SK-N-SH (cell line): Measurements from ENCODE around the gene PRR35. TPM values are rescaled to one million over a fixed set of nuclear protein-coding genes. Genes with fewer than 3 reads are reported as not detected.

Experiments used
- CTCF ChIA-PET: fragments of 300-600, 350-600 bp; formaldehyde crosslinking; extraction: SDS; loops from one replicate; lab custom pipeline; 2021; lab: Yijun Ruan, JAX
- POLR2A ChIA-PET: fragments of 350-600 bp; sonication (Branson Sonifier 250); formaldehyde crosslinking; extraction: SDS; loops from one replicate; lab custom pipeline; 2020; ENCODE audit warnings: antibody characterized with exemption, inconsistent platforms; lab: Yijun Ruan, JAX
- DNase-seq: peaks from one replicate; pipeline ENCODE4 v3.0.0; 2012
- H2AFZ ChIP-seq: fragments of 200-600 bp; sonication (generic); 2 replicates; pipeline ENCODE4 v1.8.1; 2016; ENCODE audit warnings: antibody characterized with exemption, mild to moderate bottlenecking, low read depth
- H3F3A ChIP-seq: fragments of 200-600 bp; sonication (generic); replicated peaks from 2 replicates; pipeline ENCODE3; 2016; ENCODE audit warnings: antibody characterized with exemption, mild to moderate bottlenecking; ENCODE audit not compliant: insufficient read depth
- H3K27ac ChIP-seq, 2 experiments: fragments of 200-500 bp in 1 of 2; fragments of 200-600 bp in 1 of 2; sonication (Bioruptor generic) in 1 of 2; sonication (generic), shearing (Covaris generic) in 1 of 2; 2 replicates each; pipeline versions ENCODE4 v1.5.1 to v1.6.1; 2014 to 2016; ENCODE audit warnings: low read depth in 2 of 2, inconsistent platforms in 1 of 2, low read length in 1 of 2, mild to moderate bottlenecking in 1 of 2, mixed read lengths in 1 of 2
- H3K27me3 ChIP-seq: fragments of 200-600 bp; sonication (generic), shearing (Covaris generic); 2 replicates; pipeline ENCODE4 v1.6.1; 2016; ENCODE audit warnings: mixed run types; ENCODE audit not compliant: insufficient read depth
- H3K36me3 ChIP-seq, 2 experiments: fragments of 200-500 bp in 1 of 2; fragments of 200-600 bp in 1 of 2; sonication (Bioruptor generic) in 1 of 2; sonication (generic) in 1 of 2; replicated peaks in 1 of 2; 2 replicates each; pipeline versions ENCODE3 to v1.5.1; 2014 to 2016; ENCODE audit warnings: low read length in 1 of 2, mild to moderate bottlenecking in 1 of 2; ENCODE audit not compliant: insufficient read depth in 2 of 2, control insufficient read depth in 1 of 2
- H3K4me1 ChIP-seq, 2 experiments: fragments of 200-500 bp in 1 of 2; fragments of 200-600 bp in 1 of 2; sonication (Bioruptor generic) in 1 of 2; sonication (generic), shearing (Covaris generic) in 1 of 2; 2 replicates each; pipeline versions ENCODE4 v1.5.1 to v1.6.1; 2014 to 2016; ENCODE audit warnings: low read depth in 1 of 2, low read length in 1 of 2, mixed run types in 1 of 2; ENCODE audit not compliant: insufficient read depth in 2 of 2, control insufficient read depth in 1 of 2
- H3K4me2 ChIP-seq: fragments of 200-600 bp; sonication (generic), shearing (Covaris generic); 2 replicates; pipeline ENCODE4 v1.6.1; 2017; ENCODE audit warnings: mixed run types
- H3K4me3 ChIP-seq, 2 experiments: fragments of 200-500 bp in 1 of 2; fragments of 200-600 bp in 1 of 2; sonication (Bioruptor generic) in 1 of 2; sonication (generic), shearing (Covaris generic) in 1 of 2; 2 replicates each; pipeline versions ENCODE4 v1.5.1 to v1.8.1; 2014 to 2016; ENCODE audit warnings: low read depth in 2 of 2, inconsistent platforms in 1 of 2, low read length in 1 of 2, mild to moderate bottlenecking in 1 of 2, mixed read lengths in 1 of 2, moderate library complexity in 1 of 2
- H3K79me2 ChIP-seq: fragments of 200-600 bp; sonication (generic); 2 replicates; pipeline ENCODE4 v1.8.1; 2017; ENCODE audit warnings: mild to moderate bottlenecking; ENCODE audit not compliant: insufficient read depth
- H3K9ac ChIP-seq: fragments of 200-600 bp; sonication (generic); 2 replicates; pipeline ENCODE4 v1.6.1; 2017; ENCODE audit warnings: mixed run types
- H3K9me2 ChIP-seq: fragments of 200-600 bp; sonication (generic); 2 replicates; pipeline ENCODE4 v1.6.1; 2017; ENCODE audit warnings: mixed run types
- H3K9me3 ChIP-seq: fragments of 200-600 bp; sonication (generic); 2 replicates; pipeline ENCODE4 v1.6.1; 2017; ENCODE audit warnings: mixed run types, mild to moderate bottlenecking, moderate library complexity
- H4K20me1 ChIP-seq: fragments of 200-600 bp; sonication (generic); 2 replicates; pipeline ENCODE4 v1.6.1; 2017; ENCODE audit warnings: mild to moderate bottlenecking, mixed run types; ENCODE audit not compliant: insufficient read depth
- CHD2 ChIP-seq: fragments of 150-350 bp; IDR thresholded peaks from 2 replicates; pipeline ENCODE4 v1.6.1; 2018; ENCODE audit warnings: low read length; ENCODE audit not compliant: partially characterized antibody
- CTCF ChIP-seq: fragments of 200-600 bp; sonication (generic); IDR thresholded peaks from 2 replicates; pipeline ENCODE4 v1.6.1; 2017; ENCODE audit warnings: antibody characterized with exemption, mild to moderate bottlenecking, moderate library complexity
- EP300 ChIP-seq, 2 experiments: IDR thresholded peaks; 2 replicates each; pipeline versions ENCODE4 v1.4.0 to v1.6.1; 2012; ENCODE audit warnings: borderline replicate concordance in 1 of 2, low read depth in 1 of 2, low read length in 1 of 2
- FOSL2 ChIP-seq: IDR thresholded peaks from 2 replicates; pipeline ENCODE4 v1.4.0; 2012; ENCODE audit warnings: low read depth, mild to moderate bottlenecking, moderate library complexity, borderline replicate concordance
- FOXJ3 ChIP-seq: sonication (generic); formaldehyde crosslinking; IDR thresholded peaks from 2 replicates; pipeline ENCODE4 v1.5.1; 2020; ENCODE audit warnings: mild to moderate bottlenecking, missing genetic modification reagents
- GATA2 ChIP-seq: sonication (generic); formaldehyde crosslinking; IDR thresholded peaks from 2 replicates; pipeline ENCODE4 v1.5.0; 2020; ENCODE audit warnings: mild to moderate bottlenecking, missing genetic modification reagents
- IRF3 ChIP-seq: fragments of 150-350 bp; IDR thresholded peaks from 2 replicates; pipeline ENCODE4 v1.6.1; 2016; ENCODE audit warnings: mild to moderate bottlenecking, low read depth, low read length
- JUND ChIP-seq: IDR thresholded peaks from 2 replicates; pipeline ENCODE4 v1.4.0; 2012
- MAX ChIP-seq: IDR thresholded peaks from 2 replicates; pipeline ENCODE4 v1.4.0; 2012; ENCODE audit warnings: low read depth
- MEF2A ChIP-seq: IDR thresholded peaks from 2 replicates; pipeline ENCODE4 v1.4.0; 2012; ENCODE audit warnings: low read depth, borderline replicate concordance
- MXI1 ChIP-seq: IDR thresholded peaks from 2 replicates; pipeline ENCODE4 v1.6.1; 2012; ENCODE audit warnings: mild to moderate bottlenecking, low read depth, low read length, improper control_type of control experiment
- NFIC ChIP-seq: IDR thresholded peaks from 2 replicates; pipeline ENCODE4 v1.4.0; 2012; ENCODE audit warnings: borderline replicate concordance
- NRF1 ChIP-seq: IDR thresholded peaks from 2 replicates; pipeline ENCODE4 v1.6.1; 2012; ENCODE audit warnings: low read depth, mild to moderate bottlenecking, low read length
- POLR2AphosphoS5 ChIP-seq: IDR thresholded peaks from 2 replicates; pipeline ENCODE4 v1.6.1; 2012; ENCODE audit warnings: low read depth, low read length
- RAD21 ChIP-seq: IDR thresholded peaks from 2 replicates; pipeline ENCODE4 v1.6.1; 2012; ENCODE audit warnings: mild to moderate bottlenecking, low read length
- RCOR1 ChIP-seq: fragments of 150-350 bp; IDR thresholded peaks from 2 replicates; pipeline ENCODE4 v1.6.1; 2017; ENCODE audit warnings: antibody characterized with exemption, low read length
- REST ChIP-seq: IDR thresholded peaks from 2 replicates; pipeline ENCODE4 v1.6.1; 2012; ENCODE audit warnings: mild to moderate bottlenecking, low read depth, low read length, moderate library complexity
- RXRA ChIP-seq: IDR thresholded peaks from 2 replicates; pipeline ENCODE4 v1.4.0; 2012; ENCODE audit warnings: low read depth, mild to moderate bottlenecking, borderline replicate concordance
- SIN3A ChIP-seq: IDR thresholded peaks from 2 replicates; pipeline ENCODE4 v1.6.1; 2012; ENCODE audit warnings: low read depth, mild to moderate bottlenecking, low read length, moderate library complexity, borderline replicate concordance
- SMC3 ChIP-seq: IDR thresholded peaks from 2 replicates; pipeline ENCODE4 v1.6.1; 2012; ENCODE audit warnings: low read depth, low read length, improper control_type of control experiment
- TEAD4 ChIP-seq: IDR thresholded peaks from 2 replicates; pipeline ENCODE4 v1.4.0; 2012; ENCODE audit warnings: mild to moderate bottlenecking, borderline replicate concordance; ENCODE audit not compliant: insufficient read depth
- ZBTB33 ChIP-seq: IDR thresholded peaks from 2 replicates; pipeline ENCODE4 v1.4.0; 2012; ENCODE audit warnings: low read depth, borderline replicate concordance
- WGBS: methylation state at CpG from one replicate; pipeline ENCODE4 v1.1.6; 2017; ENCODE audit warnings: low lambda C conversion rate; 5-methylcytosine and 5-hydroxymethylcytosine counted together
- polyA plus RNA-seq, 3 experiments: library from polyadenylated mRNA; depleted of rRNA; stranded (reverse); fragments of >200 nt; gene quantifications; 2 replicates each; pipeline ENCODE4 v1.2.3, GENCODE V29; 2012

Gene PRR35
- polyA plus RNA-seq, 1 of the 3 experiments (the other 2 are of a cell fraction) = not detected

- peak; percentile 98 for DNase-seq
- 43% methylated on average over 23 of the region's 35 CpGs for WGBS
- Histone ChIP-seq H3K4me2 (peak overlapping the region; percentile 57; the same call in 1 of the 2 replicates), H3K27me3 (peaks cover 11% of the 10 kb centered on the region), H3K79me2 (peaks cover 8% of the 10 kb centered on the region; the same call in 1 of the 2 replicates), H2AFZ (peak overlapping the region; percentile 68; the same call in 1 of the 2 replicates), H3K9ac (no peak overlapping the region), H3K4me1 (peaks cover 11 to 50% of the 10 kb centered on the region in 2 experiments; a peak in 2 of 4 replicates), H3K27ac (peak overlapping the region in 1 of 2 experiments; percentile 95; a peak in 2 of 4 replicates), H3F3A (no peaks in the 10 kb centered on the region), H3K36me3 (no peaks in the 10 kb centered on the region), H3K9me3 (no peaks in the 10 kb centered on the region), H4K20me1 (no peaks in the 10 kb centered on the region), H3K4me3 (no peak overlapping the region; a peak in 1 of 4 replicates), H3K9me2 (no peaks in the 10 kb centered on the region)
- peak; percentile 79 for TF ChIP-seq CHD2
- no peak for TF ChIP-seq NRF1
- no peak for TF ChIP-seq SIN3A
- no peak for TF ChIP-seq TEAD4
- peak in 1 of 2 experiments; percentile 66; a peak in 1 of 4 replicates for TF ChIP-seq EP300 (IDR thresholded peaks at IDR 0.05; ENCODE audit: borderline replicate concordance in 1 of 2, low read depth in 1 of 2, low read length in 1 of 2)
- peak; percentile 71; the same call in 1 of the 2 replicates for TF ChIP-seq MXI1
- TF ChIP-seq JUND = no peak
- no peak for TF ChIP-seq REST
- TF ChIP-seq FOXJ3 (CRISPR knock-in tag) = peak; percentile 62
- TF ChIP-seq NFIC = 0 out of 2 replicates have a peak, but pooled peaks have one; percentile 28
- peak; percentile 62; the same call in 1 of the 2 replicates for TF ChIP-seq RCOR1
- no peak for TF ChIP-seq SMC3
- TF ChIP-seq RAD21 = no peak
- no peak for TF ChIP-seq ZBTB33
- TF ChIP-seq CTCF = no peak
- no peak for TF ChIP-seq MAX
- no peak for TF ChIP-seq IRF3
- no peak for TF ChIP-seq MEF2A
- TF ChIP-seq GATA2 (CRISPR knock-in tag) = peak; percentile 98
- no peak for TF ChIP-seq POLR2AphosphoS5
- TF ChIP-seq FOSL2 = no peak
- no peak for TF ChIP-seq RXRA
- CTCF ChIA-PET = interaction anchor here (0.8 to 1.5 kb wide), 6 partner anchors 9 to 385 kb away, joined by 3 to 6 read pairs (median 3); partner anchors contain the start of gene HBQ1
- POLR2A ChIA-PET = interaction anchor here (0.9 to 2.0 kb wide), 10 partner anchors 9 to 185 kb away, joined by 3 to 12 read pairs (median 4); partner anchors contain the start of gene CAPN15
Measured at GRCh38 chr16:565419-566330, 5.5 kb downstream of the PRR35 start.
